DOHH2 (cell line): Measurements from ENCODE around the gene KEL.

Experiments used
- H3F3A ChIP-seq: fragments of 200-600 bp; sonication (generic), shearing (Covaris generic); 2 replicates; pipeline ENCODE4 v1.6.0; 2016; ENCODE audit warnings: antibody characterized with exemption, mild to moderate bottlenecking; ENCODE audit not compliant: control insufficient read depth, insufficient read depth
- H3K27ac ChIP-seq: fragments of 200-600 bp; sonication (generic); 2 replicates; pipeline ENCODE4 v1.5.1; 2014; ENCODE audit warnings: low read depth, mild to moderate bottlenecking, low read length, moderate library complexity
- H3K27me3 ChIP-seq: fragments of 200-600 bp; sonication (generic); 2 replicates; pipeline ENCODE4 v1.6.1; 2014; ENCODE audit warnings: mild to moderate bottlenecking, low read length, mixed read lengths; ENCODE audit not compliant: control insufficient read depth
- H3K36me3 ChIP-seq: fragments of 200-600 bp; sonication (generic); 2 replicates; pipeline ENCODE4 v1.6.1; 2014; ENCODE audit warnings: mild to moderate bottlenecking, low read length, moderate library complexity, mixed read lengths; ENCODE audit not compliant: control insufficient read depth
- H3K4me1 ChIP-seq: fragments of 200-600 bp; sonication (generic); 2 replicates; pipeline ENCODE4 v1.6.1; 2014; ENCODE audit warnings: mild to moderate bottlenecking, low read length, mixed read lengths; ENCODE audit not compliant: control insufficient read depth
- H3K4me2 ChIP-seq: fragments of 200-600 bp; sonication (generic); 2 replicates; pipeline ENCODE4 v1.6.0; 2014; ENCODE audit warnings: mild to moderate bottlenecking, low read length, moderate library complexity
- H3K4me3 ChIP-seq: fragments of 200-600 bp; sonication (generic); 2 replicates; pipeline ENCODE4 v1.5.1; 2014; ENCODE audit warnings: mild to moderate bottlenecking, low read length, mixed read lengths
- H3K79me2 ChIP-seq: fragments of 200-600 bp; sonication (generic); 2 replicates; pipeline ENCODE4 v1.6.1; 2014; ENCODE audit warnings: mild to moderate bottlenecking, low read length, mixed read lengths; ENCODE audit not compliant: control insufficient read depth
- H3K9me2 ChIP-seq: fragments of 200-600 bp; sonication (generic); replicated peaks from 2 replicates; pipeline ENCODE4 v1.6.1; 2014; ENCODE audit warnings: mild to moderate bottlenecking, low read length, mixed read lengths; ENCODE audit not compliant: control insufficient read depth
- H3K9me3 ChIP-seq: fragments of 200-600 bp; sonication (generic); 2 replicates; pipeline ENCODE4 v1.6.1; 2014; ENCODE audit warnings: antibody characterized with exemption, low read length, mixed read lengths; ENCODE audit not compliant: control insufficient read depth, insufficient read depth
- H4K20me1 ChIP-seq: fragments of 200-600 bp; sonication (generic); 2 replicates; pipeline ENCODE4 v1.6.0; 2014; ENCODE audit warnings: low read depth, mild to moderate bottlenecking, antibody characterized with exemption, low read length, moderate library complexity; ENCODE audit not compliant: control insufficient read depth, insufficient read depth
- EZH2phosphoT487 ChIP-seq: fragments of 200-600 bp; sonication (generic); IDR thresholded peaks from 2 replicates; pipeline ENCODE4 v1.6.1; 2017; ENCODE audit warnings: borderline replicate concordance, mild to moderate bottlenecking, antibody characterized with exemption, low read length, moderate library complexity, mixed read lengths
- TF ChIP-seq, protein P1 (sequence below): fragments of 200-600 bp; sonication (generic); IDR thresholded peaks from one replicate; pipeline ENCODE4 v1.5.1; 2014; ENCODE audit warnings: antibody characterized with exemption, mild to moderate bottlenecking, low read depth, low read length; ENCODE audit not compliant: poor library complexity, severe bottlenecking

KEL gene

GRCh38 chr7:142891490-142892082 is 70.6 kb downstream of the KEL start:
- Histone ChIP-seq H3K27ac (no peak overlapping the region), H3K36me3 (no peaks in the 10 kb centered on the region), H3K9me2 (no peaks in the 10 kb centered on the region), H3K4me1 (no peaks in the 10 kb centered on the region), H3K27me3 (peaks cover 30% of the 10 kb centered on the region), H4K20me1 (no peaks in the 10 kb centered on the region), H3F3A (no peaks in the 10 kb centered on the region), H3K9me3 (no peaks in the 10 kb centered on the region), H3K4me3 (no peak overlapping the region), H3K79me2 (no peaks in the 10 kb centered on the region), H3K4me2 (no peak overlapping the region)
- TF ChIP-seq EZH2phosphoT487 = no peak
- TF ChIP-seq, protein P1, sequence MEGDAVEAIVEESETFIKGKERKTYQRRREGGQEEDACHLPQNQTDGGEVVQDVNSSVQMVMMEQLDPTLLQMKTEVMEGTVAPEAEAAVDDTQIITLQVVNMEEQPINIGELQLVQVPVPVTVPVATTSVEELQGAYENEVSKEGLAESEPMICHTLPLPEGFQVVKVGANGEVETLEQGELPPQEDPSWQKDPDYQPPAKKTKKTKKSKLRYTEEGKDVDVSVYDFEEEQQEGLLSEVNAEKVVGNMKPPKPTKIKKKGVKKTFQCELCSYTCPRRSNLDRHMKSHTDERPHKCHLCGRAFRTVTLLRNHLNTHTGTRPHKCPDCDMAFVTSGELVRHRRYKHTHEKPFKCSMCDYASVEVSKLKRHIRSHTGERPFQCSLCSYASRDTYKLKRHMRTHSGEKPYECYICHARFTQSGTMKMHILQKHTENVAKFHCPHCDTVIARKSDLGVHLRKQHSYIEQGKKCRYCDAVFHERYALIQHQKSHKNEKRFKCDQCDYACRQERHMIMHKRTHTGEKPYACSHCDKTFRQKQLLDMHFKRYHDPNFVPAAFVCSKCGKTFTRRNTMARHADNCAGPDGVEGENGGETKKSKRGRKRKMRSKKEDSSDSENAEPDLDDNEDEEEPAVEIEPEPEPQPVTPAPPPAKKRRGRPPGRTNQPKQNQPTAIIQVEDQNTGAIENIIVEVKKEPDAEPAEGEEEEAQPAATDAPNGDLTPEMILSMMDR = no peak
